Activated CD4-positive, CD25-positive, alpha-beta regulatory T cell treated with anti-CD3 and anti-CD28 coated beads, Interleukin-2, amount 50 U/mL, for 72 hours (primary cell): Measurements from ENCODE around the gene CELSR1.

Experiments
- DNase-seq: peaks from one replicate; pipeline ENCODE4 v3.0.0; 2021

CELSR1 gene

DNA sequence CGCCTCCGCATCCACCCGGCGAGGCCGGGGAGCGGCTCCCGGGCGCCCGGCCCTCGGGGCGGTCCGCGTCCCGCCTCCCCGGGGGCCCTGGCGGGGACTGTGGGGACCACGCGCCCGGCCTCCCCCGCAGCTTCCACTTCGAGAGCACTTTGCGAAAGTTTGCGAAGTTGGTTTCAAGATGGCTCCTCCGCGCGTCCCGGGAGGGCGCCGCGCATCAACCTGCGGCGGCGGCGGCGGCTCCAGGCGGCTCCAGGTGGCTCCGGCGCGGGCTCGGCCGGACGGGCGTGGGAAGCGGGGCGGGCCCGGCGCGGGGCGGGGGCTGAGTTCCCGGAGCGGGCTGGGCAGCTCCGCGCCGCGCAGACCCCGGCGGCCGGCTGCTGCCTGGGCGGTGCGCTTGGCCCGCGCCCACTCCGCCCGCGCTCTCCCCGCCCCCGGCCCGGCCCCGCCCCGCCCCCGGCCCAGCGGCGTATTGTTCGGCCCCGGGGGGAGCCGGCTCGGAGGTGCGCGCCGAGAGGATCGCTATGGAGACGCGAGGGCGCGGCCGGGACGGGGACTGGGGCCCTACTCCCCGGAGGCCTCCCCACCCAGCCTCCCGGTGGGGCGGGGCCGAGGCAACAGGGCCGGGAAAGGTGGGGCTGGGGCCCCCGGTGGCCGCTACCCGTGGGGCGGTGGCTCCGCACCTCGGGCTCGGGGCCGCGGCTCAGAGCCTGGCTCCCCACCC is at the start of gene CELSR1:
TSS of gene CELSR1 (minus strand) at position 396 of the 721 bp plus-strand sequence. CDS start 450 bp downstream, outside the sequence.
- no peak for DNase-seq

GRCh38 chr22:46587061-46587460 is 49.6 kb upstream of the CELSR1 start:
- DNase-seq, result no peak

- no peak for DNase-seq
Observed at GRCh38 chr22:46586531-46587011, 49.2 kb upstream of the CELSR1 start.

GRCh38 chr22:46586123-46586519 is 48.7 kb upstream of the CELSR1 start:
- DNase-seq, result no peak

- DNase-seq, result no peak
Observed at GRCh38 chr22:46585340-46586122, 48.1 kb upstream of the CELSR1 start.

DNA sequence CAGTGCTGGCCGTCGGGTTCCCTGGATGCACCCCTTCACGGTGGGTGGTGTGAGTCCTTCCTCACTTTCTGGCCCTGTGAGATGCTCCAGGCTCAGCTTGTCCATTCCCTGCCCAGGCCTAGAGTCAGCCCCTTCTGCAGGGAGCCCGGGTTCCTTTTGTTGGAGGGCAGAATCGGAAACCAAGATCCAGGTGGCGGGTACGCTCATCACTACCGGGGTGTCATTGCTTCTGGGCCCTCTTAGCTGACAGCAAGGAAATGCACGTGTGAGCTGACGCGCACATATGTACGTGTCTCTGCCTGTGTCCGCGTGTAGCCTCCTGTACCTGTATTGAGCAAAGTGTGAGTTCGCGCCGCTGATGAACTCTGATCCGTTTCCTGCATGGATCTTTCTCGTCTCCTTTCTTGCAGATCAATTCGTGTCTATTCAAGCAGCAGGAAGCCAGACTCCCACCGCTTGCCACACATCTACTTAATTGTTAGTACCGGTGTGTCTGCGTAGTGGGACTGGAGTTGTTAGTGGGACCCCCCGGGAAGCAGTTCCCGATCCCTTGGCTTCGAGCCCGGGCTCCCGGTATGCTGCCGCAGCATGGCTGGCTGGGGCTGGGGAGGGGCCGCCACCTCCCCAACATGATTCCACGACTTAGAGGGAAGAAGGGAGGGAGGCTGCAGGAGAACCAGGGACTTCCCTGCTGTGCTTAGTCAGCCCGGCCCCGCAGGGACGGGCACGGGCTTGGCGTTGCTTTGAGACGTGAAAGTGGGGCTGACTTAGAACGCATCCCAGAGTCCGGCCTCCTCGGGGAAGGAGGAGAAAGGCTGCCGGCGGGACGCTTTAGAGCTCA is 46.9 kb upstream of the CELSR1 start:
- no peak for DNase-seq

DNA sequence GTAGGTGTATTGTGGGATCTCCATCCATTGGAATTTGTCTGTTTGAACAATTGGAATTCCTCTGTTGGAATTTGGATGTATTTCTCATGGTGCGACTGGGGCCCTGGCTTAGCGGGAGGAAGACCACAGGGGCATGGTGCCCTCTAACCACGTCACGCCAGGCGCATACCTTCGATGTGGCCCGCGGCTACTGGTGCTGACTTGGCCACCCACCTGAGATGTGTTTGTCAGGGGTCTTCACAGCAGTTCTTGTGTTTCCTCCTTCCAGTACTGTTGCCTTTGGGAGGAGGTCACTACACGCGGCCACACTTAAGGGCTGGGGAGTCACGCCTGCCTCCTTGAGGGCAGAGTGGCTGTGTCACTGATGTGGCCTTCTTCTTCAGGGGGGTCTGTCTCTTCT is 46.2 kb upstream of the CELSR1 start:
- DNase-seq, result no peak

DNA sequence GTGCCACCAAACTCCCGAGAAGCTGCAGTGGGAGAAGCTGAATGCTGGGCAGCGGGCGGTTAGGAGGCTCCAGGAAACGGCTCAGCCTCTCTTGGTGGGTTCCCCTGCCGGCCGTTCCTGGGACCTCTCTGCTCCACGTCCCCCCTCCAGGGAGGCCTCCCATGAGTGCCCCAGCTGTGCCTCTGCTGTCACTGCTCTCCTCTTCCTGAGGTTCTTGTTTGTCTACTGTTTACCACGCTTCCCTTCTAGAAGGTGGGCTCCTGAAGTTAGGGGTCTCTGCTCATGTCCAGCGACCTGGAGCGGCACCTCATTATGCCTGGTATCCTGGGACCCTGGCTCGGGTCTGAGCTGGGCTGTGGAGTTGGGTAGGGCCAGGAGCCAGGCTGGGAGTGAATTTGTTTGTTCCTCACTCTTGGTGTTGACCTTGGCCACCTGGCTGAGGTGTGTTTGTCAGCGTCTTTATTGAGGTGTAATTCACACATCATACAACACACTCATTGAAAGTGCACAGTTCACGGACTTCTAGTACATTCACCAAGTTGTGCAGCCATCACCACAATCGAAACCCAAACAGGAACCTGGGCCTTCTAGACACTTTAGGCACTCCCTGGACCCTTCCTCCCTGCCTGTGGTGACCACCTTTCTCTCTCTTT is 45.0 kb upstream of the CELSR1 start:
- DNase-seq, result no peak

GRCh38 chr22:46581538-46582244 is 44.3 kb upstream of the CELSR1 start:
- DNase-seq, result no peak

DNA sequence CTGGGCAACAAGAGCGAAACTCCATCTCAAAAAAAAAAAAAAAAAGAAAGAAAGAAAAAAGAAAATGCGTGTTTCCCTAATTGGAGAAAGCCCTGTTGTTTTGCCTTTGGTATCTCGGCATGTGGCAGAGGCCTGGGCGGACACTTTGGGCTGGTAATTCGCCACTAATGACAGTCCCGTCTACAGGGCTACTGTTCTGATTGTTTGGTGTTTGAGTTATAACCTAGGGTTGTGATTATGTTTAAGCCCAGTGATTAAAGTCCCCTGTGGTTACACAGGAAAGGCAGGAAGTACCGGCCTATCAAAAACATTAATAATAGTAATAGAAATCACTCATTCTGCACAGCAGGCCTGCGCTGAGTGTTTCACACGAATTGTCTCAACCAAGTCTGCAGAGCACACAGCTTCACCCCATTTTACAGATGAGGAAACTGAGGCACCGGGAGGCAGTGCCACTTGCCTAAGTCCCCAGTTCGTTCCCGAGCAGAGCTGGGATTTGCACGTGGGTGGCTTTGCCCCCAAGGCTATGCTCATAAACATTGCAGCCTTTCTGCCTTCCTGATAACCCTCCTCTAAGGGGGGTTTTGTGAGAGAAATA is 43.6 kb upstream of the CELSR1 start:
- no peak for DNase-seq

GRCh38 chr22:46579751-46580449 is 42.5 kb upstream of the CELSR1 start:
- DNase-seq, result no peak

- no peak for DNase-seq
Observed at GRCh38 chr22:46578824-46579561, 41.6 kb upstream of the CELSR1 start.

- DNase-seq, result no peak
Observed at GRCh38 chr22:46578251-46578823, 40.9 kb upstream of the CELSR1 start.

DNA sequence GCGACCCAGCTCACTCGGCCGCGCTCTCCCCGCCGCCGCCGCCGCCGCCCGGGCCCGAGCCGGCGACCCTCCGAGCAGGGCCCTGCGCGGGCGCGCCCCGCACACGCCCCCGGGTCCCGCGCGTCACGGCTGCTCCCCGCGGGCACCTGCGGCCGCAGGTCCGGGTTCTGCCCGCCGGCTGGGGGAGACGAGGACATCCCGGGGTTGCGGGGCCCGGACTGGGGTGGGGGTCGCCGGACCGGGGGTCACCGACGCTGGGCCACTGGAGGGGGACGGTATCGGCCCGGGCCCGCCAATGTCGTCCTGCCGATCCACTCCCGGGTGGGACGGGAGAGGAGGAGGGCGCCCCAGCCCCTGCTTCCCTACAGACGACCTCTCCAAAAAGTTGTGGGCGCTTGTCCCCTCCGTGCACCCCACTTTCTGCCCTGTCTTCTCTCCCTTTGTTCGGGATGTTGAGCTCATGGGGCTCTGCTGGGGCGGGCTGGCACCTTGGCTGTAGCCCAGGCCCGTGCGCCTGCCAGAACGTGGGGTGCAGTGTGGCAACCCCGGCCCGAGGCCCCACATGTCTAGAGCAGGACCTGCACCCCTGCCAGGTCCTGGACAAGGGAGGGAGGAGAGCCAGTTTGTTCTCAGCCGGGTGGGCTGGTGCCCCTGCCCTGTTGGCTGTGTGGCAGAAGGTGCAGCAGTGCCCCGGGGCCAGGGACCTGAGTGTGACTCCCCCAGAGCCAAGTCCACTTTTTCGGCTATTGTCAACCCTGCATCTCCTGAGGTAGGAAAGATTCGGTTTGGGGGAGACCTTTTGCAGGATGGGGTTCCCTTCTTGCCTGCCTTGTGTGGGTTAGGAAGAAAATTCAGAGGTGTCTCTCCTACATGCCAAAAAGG is 40.2 kb upstream of the CELSR1 start:
- DNase-seq, result no peak

- peak; percentile 67 for DNase-seq
Observed at GRCh38 chr22:46576556-46577367, 39.3 kb upstream of the CELSR1 start.

GRCh38 chr22:46575911-46576555 is 38.6 kb upstream of the CELSR1 start:
- DNase-seq, result no peak
